K562 (cell line): ENCODE measurements around the gene SCRN1. TPM values are rescaled to one million over a fixed set of nuclear protein-coding genes. Genes with fewer than 3 reads are reported as not detected.

ENCODE experiments used
- ATAC-seq: fragments of 200-7000 bp; cut with Tn5 transposase; 3 replicates; pipeline ENCODE4 v1.9.1; 2020; ENCODE audit warnings: moderate library complexity
- BruUV-seq: library from RNA; stranded (reverse); fragments of 400-500 nt; replicated peaks from 2 replicates; lab custom pipeline; 2021; lab: Mats Ljungman, UMichigan
- CTCF ChIA-PET: fragments of 300-600 bp; formaldehyde crosslinking; extraction: SDS; loops from one replicate; lab custom pipeline; 2021; ENCODE audit warnings: low intra/inter-chr PET ratio; lab: Yijun Ruan, JAX
- POLR2A ChIA-PET: fragments of 300-600, 350-650 bp; sonication (Branson Sonifier 250); formaldehyde crosslinking; extraction: SDS; loops from one replicate; lab custom pipeline; 2021; ENCODE audit warnings: antibody characterized with exemption, inconsistent platforms; lab: Yijun Ruan, JAX
- DNase-seq, 4 experiments: peaks; one replicate each; pipeline versions ENCODE4 v3.0.0 to v3.0.0-alpha.2; 2011 to 2018; ENCODE audit warnings: low spot score in 3 of 4, mixed read lengths in 3 of 4; ENCODE audit errors: extremely low read depth in 1 of 4
- FAIRE-seq: peaks from 2 replicates; lab custom pipeline; 2011; peaks lifted over from hg19 to GRCh38; lab: Jason Lieb, UNC
- H2AFZ ChIP-seq: 2 replicates; pipeline ENCODE4 v1.6.0; 2011; ENCODE audit warnings: low read depth, low read length, control low read depth, inconsistent platforms
- H3K27ac ChIP-seq: fragments of 200-600 bp; 3 replicates; pipeline ENCODE4 v1.8.0; 2011; ENCODE audit warnings: low read depth, mild to moderate bottlenecking, control low read depth, inconsistent platforms, low read length, moderate library complexity, mixed read lengths; ENCODE audit errors: extremely low read depth
- H3K27me3 ChIP-seq, 2 experiments: fragments of 300-600 bp in 1 of 2; 2 replicates in 1 of 2; 3 replicates in 1 of 2; pipeline versions ENCODE4 v1.6.0 to v1.8.0; 2011; ENCODE audit warnings: inconsistent platforms in 2 of 2, low read length in 2 of 2, mild to moderate bottlenecking in 1 of 2, mixed read lengths in 1 of 2, moderate library complexity in 1 of 2; ENCODE audit not compliant: control insufficient read depth in 2 of 2, insufficient read depth in 2 of 2
- H3K36me3 ChIP-seq: fragments of 300-600 bp; 3 replicates; pipeline ENCODE4 v1.8.0; 2011; ENCODE audit warnings: mild to moderate bottlenecking, low read length, inconsistent platforms; ENCODE audit not compliant: control insufficient read depth, insufficient read depth
- H3K4me1 ChIP-seq, 2 experiments: fragments of 200-600 bp in 1 of 2; replicated peaks in 1 of 2; 2 replicates in 1 of 2; 3 replicates in 1 of 2; pipeline versions ENCODE4 v1.5.1 to v1.8.0; 2011; ENCODE audit warnings: inconsistent platforms in 2 of 2, low read length in 2 of 2, mild to moderate bottlenecking in 1 of 2, mixed read lengths in 1 of 2, moderate library complexity in 1 of 2; ENCODE audit not compliant: control insufficient read depth in 2 of 2, insufficient read depth in 2 of 2
- H3K4me2 ChIP-seq: 2 replicates; pipeline ENCODE4 v1.6.1; 2011; ENCODE audit warnings: low read length, control low read depth, inconsistent platforms, mixed read lengths; ENCODE audit not compliant: insufficient read depth
- H3K4me3 ChIP-seq: fragments of 200-600 bp; sonication (generic), shearing (Covaris generic); 2 replicates; pipeline ENCODE4 v1.5.1; 2016; ENCODE audit warnings: control low read depth, inconsistent platforms
- H3K79me2 ChIP-seq: fragments of 200-600 bp; 3 replicates; pipeline ENCODE4 v1.8.0; 2011; ENCODE audit warnings: low read length, inconsistent platforms; ENCODE audit not compliant: control insufficient read depth, insufficient read depth
- H3K9ac ChIP-seq, 2 experiments: 2 replicates each; pipeline versions ENCODE4 v1.6.0 to v1.6.1; 2011; ENCODE audit warnings: low read depth in 2 of 2, low read length in 2 of 2, control low read depth in 1 of 2, inconsistent platforms in 1 of 2, mild to moderate bottlenecking in 1 of 2, mixed read lengths in 1 of 2; ENCODE audit not compliant: insufficient read depth in 1 of 2
- H3K9me1 ChIP-seq: one replicate; pipeline ENCODE4 v1.6.0; 2011; ENCODE audit warnings: inconsistent platforms, mild to moderate bottlenecking, low read length, moderate library complexity; ENCODE audit not compliant: control insufficient read depth, insufficient read depth
- H3K9me3 ChIP-seq: replicated peaks from 2 replicates; pipeline ENCODE4 v1.5.1; 2011; ENCODE audit warnings: low read depth, low read length, inconsistent platforms; ENCODE audit not compliant: control insufficient read depth, insufficient read depth
- H4K20me1 ChIP-seq: replicated peaks from 2 replicates; pipeline ENCODE4 v1.6.1; 2011; ENCODE audit warnings: low read length, inconsistent platforms, mixed read lengths; ENCODE audit not compliant: control insufficient read depth, insufficient read depth
- ATF7 ChIP-seq: fragments of 450-650 bp; IDR thresholded peaks from 2 replicates; pipeline ENCODE4 v1.7.1; 2014; ENCODE audit warnings: mild to moderate bottlenecking, moderate library complexity
- BMI1 ChIP-seq: fragments of 150-350 bp; IDR thresholded peaks from 2 replicates; pipeline ENCODE4 v1.6.1; 2014; ENCODE audit warnings: low read length
- CHD1 ChIP-seq: fragments of 200-600 bp; sonication (generic); IDR thresholded peaks from one replicate; pipeline ENCODE4 v1.6.1; 2012; ENCODE audit warnings: mild to moderate bottlenecking, moderate library complexity, low read length, inconsistent platforms
- COPS2 ChIP-seq: fragments of 450-650 bp; conservative IDR thresholded peaks from 2 replicates; pipeline ENCODE4 v1.6.1; 2016; ENCODE audit warnings: mild to moderate bottlenecking, moderate library complexity
- FOXK2 ChIP-seq, 2 experiments: fragments of 450-650 bp; IDR thresholded peaks in 1 of 2; conservative IDR thresholded peaks in 1 of 2; 2 replicates each; pipeline ENCODE4 v1.6.1; 2016; ENCODE audit warnings: low read depth in 2 of 2, mild to moderate bottlenecking in 1 of 2
- FOXP1 ChIP-seq: sonication (generic); formaldehyde crosslinking; IDR thresholded peaks from 2 replicates; pipeline ENCODE4 v1.8.0; 2022; ENCODE audit warnings: mild to moderate bottlenecking, missing genetic modification reagents
- NFATC3 ChIP-seq: fragments of 450-650 bp; IDR thresholded peaks from 2 replicates; pipeline ENCODE4 v1.6.1; 2017; ENCODE audit warnings: mild to moderate bottlenecking
- PHF8 ChIP-seq: fragments of 200-600 bp; sonication (generic); IDR thresholded peaks from 2 replicates; pipeline ENCODE4 v1.6.1; 2012; ENCODE audit warnings: mixed run types, mild to moderate bottlenecking, inconsistent platforms, low read length, moderate library complexity, borderline replicate concordance
- POLR2A ChIP-seq: fragments of 450-650 bp; conservative IDR thresholded peaks from 2 replicates; pipeline ENCODE4 v1.6.1; 2016
- POLR2AphosphoS5 ChIP-seq: IDR thresholded peaks from 2 replicates; pipeline ENCODE4 v1.6.1; 2011; ENCODE audit warnings: mild to moderate bottlenecking, low read depth, low read length, moderate library complexity; ENCODE audit not compliant: control insufficient read depth, insufficient read depth
- PYGO2 ChIP-seq: fragments of 450-650 bp; IDR thresholded peaks from 2 replicates; pipeline ENCODE4 v1.6.1; 2016; ENCODE audit warnings: mild to moderate bottlenecking, missing genetic modification characterization, moderate library complexity, missing compliant biosample characterization
- RBM17 ChIP-seq: fragments of 200-400 bp; formaldehyde crosslinking; IDR thresholded peaks from 2 replicates; pipeline ENCODE4 v1.6.1; 2017; ENCODE audit warnings: low read depth, mild to moderate bottlenecking, low read length, borderline replicate concordance
- SAP30 ChIP-seq: fragments of 200-600 bp; sonication (generic); IDR thresholded peaks from 2 replicates; pipeline ENCODE4 v1.6.1; 2012; ENCODE audit warnings: borderline replicate concordance, low read depth, mild to moderate bottlenecking, moderate library complexity, low read length, control low read depth, inconsistent platforms; ENCODE audit not compliant: insufficient read depth, poor library complexity, severe bottlenecking
- SIX5 ChIP-seq, 2 experiments: IDR thresholded peaks; 2 replicates each; pipeline ENCODE4 v1.6.1; 2011; ENCODE audit warnings: low read length in 2 of 2, borderline replicate concordance in 1 of 2, low read depth in 1 of 2, mild to moderate bottlenecking in 1 of 2, moderate library complexity in 1 of 2; ENCODE audit not compliant: insufficient read depth in 1 of 2
- SMARCA4 ChIP-seq: fragments of 450-650 bp; IDR thresholded peaks from 2 replicates; pipeline ENCODE4 v1.6.1; 2016
- SMARCB1 ChIP-seq: IDR thresholded peaks from 2 replicates; pipeline ENCODE4 v1.6.1; 2011; ENCODE audit warnings: improper control_type of control experiment, low read depth; ENCODE audit not compliant: insufficient read length
- SNIP1 ChIP-seq: fragments of 450-650 bp; IDR thresholded peaks from 2 replicates; pipeline ENCODE4 v1.7.1; 2017; ENCODE audit warnings: low read depth, mild to moderate bottlenecking
- WGBS: fragments of 100-300 bp; shearing (Covaris generic); methylation state at CpG from one replicate; pipeline ENCODE4 v1.1.6; 2016; ENCODE audit warnings: low coverage, mixed read lengths; ENCODE audit not compliant: insufficient coverage; ENCODE audit errors: missing lambda C conversion rate; 5-methylcytosine and 5-hydroxymethylcytosine counted together
- in situ Hi-C: fragments of 300-500 bp; cut with MboI; formaldehyde crosslinking; loops from 4 replicates; pipeline ENCODE4 v1.15.0; 2018; ENCODE audit warnings: inconsistent platforms, mixed read lengths
- intact Hi-C: fragments of 100-400 bp; cut with micrococcal nuclease; formaldehyde crosslinking; loops from 2 replicates; pipeline ENCODE4 v1.14.2; 2022
- polyA plus RNA-seq, 8 experiments: library from polyadenylated mRNA; depleted of rRNA in 4 of 8; stranded (reverse) in 5 of 8; unstranded in 3 of 8; fragments of >200 nt; fragmentation: Nextera tagmentation in 2 of 8; fragmentation: Illumina TruSeq in 1 of 8; extraction: Ambion mirVana in 2 of 8; extraction: Trizol in 1 of 8; gene quantifications; 2 replicates each; pipeline versions ENCODE4 v1.2.1 to v1.2.3, GENCODE V29; 2011 to 2014; ENCODE audit warnings: inconsistent platforms in 1 of 8, missing spikeins in 1 of 8
- total RNA-seq, 7 experiments: library from RNA; depleted of rRNA in 6 of 7; stranded (reverse); fragments of >200 nt in 6 of 7; fragmentation: Illumina TruSeq in 2 of 7; extraction: Trizol in 2 of 7; gene quantifications; 2 replicates each; pipeline versions ENCODE4 v1.2.1 to v1.2.3, GENCODE V29; 2011 to 2021; ENCODE audit warnings: low replicate concordance in 1 of 7
- TF ChIP-seq, protein P1 (sequence below), 2 experiments: fragments of 450-650 bp in 1 of 2; sonication (generic) in 1 of 2; formaldehyde crosslinking in 1 of 2; IDR thresholded peaks in 1 of 2; conservative IDR thresholded peaks in 1 of 2; 2 replicates each; pipeline versions ENCODE4 v1.6.1 to v1.8.1; 2016 to 2023; ENCODE audit warnings: mild to moderate bottlenecking in 2 of 2, moderate library complexity in 2 of 2, inconsistent platforms in 1 of 2, missing genetic modification reagents in 1 of 2
- TF ChIP-seq, protein P2 (sequence below): fragments of 450-650 bp; IDR thresholded peaks from 2 replicates; pipeline ENCODE4 v1.6.1; 2016; ENCODE audit warnings: low read depth, mild to moderate bottlenecking, moderate library complexity

SCRN1 gene
- total and polyA plus RNA-seq, 9 of the 15 experiments (the other 6 are each of a cell fraction or from before 2014, with no cell fraction given) = 0.13 to 1.4 (median 0.20) TPM

DNA sequence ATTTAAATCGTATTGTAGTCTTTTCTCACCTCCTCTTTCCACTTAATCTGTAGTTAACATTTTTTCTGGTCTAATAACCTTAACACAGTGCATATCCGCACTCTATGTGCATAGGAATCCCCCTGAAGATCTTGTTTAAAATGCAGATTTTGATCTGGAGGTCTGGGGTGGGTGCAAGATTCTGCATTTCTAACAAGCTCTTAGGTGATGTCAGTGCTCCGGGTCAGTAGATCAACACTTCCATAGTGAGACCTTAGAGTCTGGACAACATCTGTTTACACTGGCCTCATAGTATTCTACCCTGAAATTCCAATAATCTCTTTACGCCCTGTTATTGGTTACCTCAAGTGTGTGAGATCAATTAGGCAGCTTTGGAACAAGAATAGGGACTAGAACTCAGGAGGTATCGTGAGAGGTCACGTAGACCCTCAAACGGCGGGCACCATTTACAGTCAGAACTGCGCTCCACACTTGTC is 38.2 kb upstream of the SCRN1 start:
- Histone ChIP-seq H3K27ac (peak overlapping the region; percentile 76), H3K4me2 (peak overlapping the region; percentile 95), H3K27me3 (no peaks in the 10 kb centered on the region), H3K4me1 (peaks cover 10 to 17% of the 10 kb centered on the region in 2 experiments; a peak in 4 of 5 replicates), H3K9me3 (no peaks in the 10 kb centered on the region), H3K9me1 (no peaks in the 10 kb centered on the region), H3K4me3 (peak overlapping the region; percentile 82), H3K9ac (peak overlapping the region; percentile 74 to 91), H3K79me2 (peaks cover 84% of the 10 kb centered on the region), H2AFZ (peak overlapping the region; percentile 98), H3K36me3 (peaks cover 14% of the 10 kb centered on the region), H4K20me1 (no peaks in the 10 kb centered on the region; the same call in 1 of the 2 replicates)
- POLR2A ChIA-PET = interaction anchor here (1.7 kb wide), 1 partner anchor 9 kb away, joined by 11 read pairs; no protein-coding TSS in a partner anchor
- peak; percentile 1 for ATAC-seq
- intact Hi-C loops = loop anchor here (2.0 to 5.0 kb wide), 2 partner anchors 35 to 110 kb away; no protein-coding TSS in a partner anchor
- WGBS = 3% methylated on average over 9 of the region's 9 CpGs
- no TSS peak for BruUV-seq
- in situ Hi-C loops = no loop called here
- CTCF ChIA-PET = no interaction called here
- DNase-seq = peak in 2 of 4 experiments; percentile 12 to 17
- FAIRE-seq = no peak
- peak; percentile 43 for TF ChIP-seq SMARCA4
- TF ChIP-seq COPS2 = no peak
- TF ChIP-seq, protein P1, sequence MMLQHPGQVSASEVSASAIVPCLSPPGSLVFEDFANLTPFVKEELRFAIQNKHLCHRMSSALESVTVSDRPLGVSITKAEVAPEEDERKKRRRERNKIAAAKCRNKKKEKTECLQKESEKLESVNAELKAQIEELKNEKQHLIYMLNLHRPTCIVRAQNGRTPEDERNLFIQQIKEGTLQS (IDR thresholded peaks at IDR 0.05) = no peak
- TF ChIP-seq, protein P1 (CRISPR knock-in tag; conservative IDR thresholded peaks at IDR 0.05) = 0 out of 2 replicates have a peak, but pooled peaks have one; percentile 36
- no peak for TF ChIP-seq FOXP1 (CRISPR knock-in tag)
- peak; percentile 23 for TF ChIP-seq SAP30
- TF ChIP-seq ATF7 = 0 out of 2 replicates have a peak, but pooled peaks have one; percentile 61
- TF ChIP-seq BMI1 = no peak
- TF ChIP-seq, protein P2, sequence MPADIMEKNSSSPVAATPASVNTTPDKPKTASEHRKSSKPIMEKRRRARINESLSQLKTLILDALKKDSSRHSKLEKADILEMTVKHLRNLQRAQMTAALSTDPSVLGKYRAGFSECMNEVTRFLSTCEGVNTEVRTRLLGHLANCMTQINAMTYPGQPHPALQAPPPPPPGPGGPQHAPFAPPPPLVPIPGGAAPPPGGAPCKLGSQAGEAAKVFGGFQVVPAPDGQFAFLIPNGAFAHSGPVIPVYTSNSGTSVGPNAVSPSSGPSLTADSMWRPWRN = 0 out of 2 replicates have a peak, but pooled peaks have one; percentile 10
- TF ChIP-seq SIX5 (IDR thresholded peaks at IDR 0.05; ENCODE audit: borderline replicate concordance in 1 of 2, insufficient read depth in 1 of 2, low read depth in 1 of 2, low read length in 2 of 2) = no peak
- TF ChIP-seq RBM17 = no peak
- TF ChIP-seq CHD1 = no peak
- TF ChIP-seq PHF8 = peak; percentile 53; the same call in 1 of the 2 replicates
- peak in 1 of 2 experiments; percentile 44; a peak in 2 of 4 replicates for TF ChIP-seq FOXK2 (conservative IDR thresholded peaks at IDR 0.05 in 1 of 2, IDR thresholded peaks at IDR 0.05 in 1 of 2; ENCODE audit: low read depth in 2 of 2)
- TF ChIP-seq SMARCB1 = no peak
- TF ChIP-seq NFATC3 = no peak
- TF ChIP-seq SNIP1 = no peak
- peak; percentile 71 for TF ChIP-seq POLR2A
- TF ChIP-seq POLR2AphosphoS5 = peak; percentile 57
- no peak for TF ChIP-seq PYGO2 (tag)
